NT2/D1 (cell line): ENCODE measurements around the gene NTNG1.

Experiments
- SUZ12 ChIP-seq: IDR thresholded peaks from 2 replicates; pipeline ENCODE4 v1.6.1; 2011; ENCODE audit not compliant: insufficient read length, insufficient read depth; ENCODE audit errors: extremely low read depth
- YY1 ChIP-seq: IDR thresholded peaks from 2 replicates; pipeline ENCODE4 v1.6.1; 2011; ENCODE audit not compliant: insufficient read length, insufficient read depth
- ZNF274 ChIP-seq: IDR thresholded peaks from 2 replicates; pipeline ENCODE4 v1.6.1; 2011; ENCODE audit warnings: mild to moderate bottlenecking, low read depth, low read length

DNA sequence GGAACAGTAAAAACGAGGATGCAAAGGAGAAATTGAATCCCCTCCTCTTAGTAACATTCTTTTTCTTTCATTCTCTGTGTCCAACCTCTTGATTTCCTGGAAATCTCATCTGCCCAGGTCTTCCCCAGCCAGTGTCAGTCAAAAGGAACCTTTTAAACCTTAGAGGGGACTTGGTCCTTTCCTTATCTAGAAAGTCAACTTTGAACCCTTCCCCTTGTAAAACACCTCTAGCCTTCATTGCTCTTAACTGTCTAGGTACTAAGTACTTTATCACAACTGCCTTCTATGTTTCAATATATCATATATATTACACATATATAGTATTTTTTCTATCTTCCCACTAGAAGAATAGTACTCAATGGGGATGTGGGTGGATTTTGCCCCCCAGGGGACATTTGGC lies 282.1 kb downstream of the NTNG1 start:
- TF ChIP-seq SUZ12 (no peak), ZNF274 (no peak), YY1 (no peak)
